Retinal pigment epithelial cell (primary cell): ENCODE measurements around the gene SLFN12.
A peak's percentile ranks its signal among the peaks of the same experiment; 100 is the strongest.

Experiments
- DNase-seq: peaks from one replicate; pipeline ENCODE4 v3.0.0-alpha.2; 2010; ENCODE audit warnings: low read depth
- H3K4me3 ChIP-seq: 2 replicates; pipeline ENCODE4 v1.5.1; 2011; ENCODE audit warnings: mild to moderate bottlenecking, low read length, control low read depth, moderate library complexity
- TF ChIP-seq, protein P1 (sequence below): conservative IDR thresholded peaks from 2 replicates; pipeline ENCODE4 v1.5.1; 2011; ENCODE audit warnings: low read depth, low read length, control low read depth, inconsistent platforms

Gene SLFN12

DNA sequence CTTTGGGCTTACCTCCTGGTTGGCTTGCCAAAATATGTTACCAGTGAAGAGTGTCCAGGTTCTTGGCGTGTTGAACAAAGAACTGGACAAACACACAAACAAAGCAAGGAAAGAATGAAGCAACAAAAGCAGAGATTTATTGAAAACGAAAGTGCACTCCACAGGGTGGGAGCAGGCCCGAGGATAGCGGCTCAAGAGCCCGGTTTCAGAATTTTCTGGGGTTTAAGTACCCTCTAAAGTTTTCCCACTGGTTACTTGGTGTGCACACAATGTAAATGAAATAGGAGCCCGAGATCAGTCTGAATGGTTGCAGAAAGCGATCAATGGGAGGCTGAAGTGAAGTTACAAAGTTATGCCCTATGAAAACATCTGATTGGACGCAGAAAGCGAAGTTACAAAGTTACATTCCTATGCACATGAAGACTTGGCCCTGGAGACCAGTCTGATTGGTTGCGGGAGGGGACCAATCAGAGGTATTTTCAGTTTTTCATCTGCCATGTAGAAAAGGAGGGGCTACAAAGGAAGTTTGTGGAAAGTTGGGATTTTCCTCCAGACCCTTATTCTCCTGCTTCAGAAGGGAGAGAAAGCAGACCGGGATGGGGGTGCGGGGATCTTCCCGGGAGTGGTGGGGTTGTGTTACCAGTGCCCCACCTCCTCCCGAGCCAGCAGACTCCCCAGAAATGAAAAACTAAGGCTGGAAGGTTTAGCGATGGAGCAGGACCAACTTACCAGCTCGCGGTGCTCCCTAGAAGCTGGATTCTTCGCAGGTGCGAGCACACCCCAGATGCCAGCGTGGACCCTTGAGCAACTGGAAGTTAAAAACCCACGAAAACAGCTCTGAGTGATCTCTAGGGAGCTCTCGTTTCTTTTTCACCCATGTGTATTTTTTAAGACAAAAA, at the start of gene SLFN12:
Gene SLFN12 (minus strand): TSS at position 325 of the 899 bp plus-strand sequence. CDS start 9,472 bp downstream, outside the sequence.
- TF ChIP-seq, protein P1, sequence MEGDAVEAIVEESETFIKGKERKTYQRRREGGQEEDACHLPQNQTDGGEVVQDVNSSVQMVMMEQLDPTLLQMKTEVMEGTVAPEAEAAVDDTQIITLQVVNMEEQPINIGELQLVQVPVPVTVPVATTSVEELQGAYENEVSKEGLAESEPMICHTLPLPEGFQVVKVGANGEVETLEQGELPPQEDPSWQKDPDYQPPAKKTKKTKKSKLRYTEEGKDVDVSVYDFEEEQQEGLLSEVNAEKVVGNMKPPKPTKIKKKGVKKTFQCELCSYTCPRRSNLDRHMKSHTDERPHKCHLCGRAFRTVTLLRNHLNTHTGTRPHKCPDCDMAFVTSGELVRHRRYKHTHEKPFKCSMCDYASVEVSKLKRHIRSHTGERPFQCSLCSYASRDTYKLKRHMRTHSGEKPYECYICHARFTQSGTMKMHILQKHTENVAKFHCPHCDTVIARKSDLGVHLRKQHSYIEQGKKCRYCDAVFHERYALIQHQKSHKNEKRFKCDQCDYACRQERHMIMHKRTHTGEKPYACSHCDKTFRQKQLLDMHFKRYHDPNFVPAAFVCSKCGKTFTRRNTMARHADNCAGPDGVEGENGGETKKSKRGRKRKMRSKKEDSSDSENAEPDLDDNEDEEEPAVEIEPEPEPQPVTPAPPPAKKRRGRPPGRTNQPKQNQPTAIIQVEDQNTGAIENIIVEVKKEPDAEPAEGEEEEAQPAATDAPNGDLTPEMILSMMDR = no peak

DNA sequence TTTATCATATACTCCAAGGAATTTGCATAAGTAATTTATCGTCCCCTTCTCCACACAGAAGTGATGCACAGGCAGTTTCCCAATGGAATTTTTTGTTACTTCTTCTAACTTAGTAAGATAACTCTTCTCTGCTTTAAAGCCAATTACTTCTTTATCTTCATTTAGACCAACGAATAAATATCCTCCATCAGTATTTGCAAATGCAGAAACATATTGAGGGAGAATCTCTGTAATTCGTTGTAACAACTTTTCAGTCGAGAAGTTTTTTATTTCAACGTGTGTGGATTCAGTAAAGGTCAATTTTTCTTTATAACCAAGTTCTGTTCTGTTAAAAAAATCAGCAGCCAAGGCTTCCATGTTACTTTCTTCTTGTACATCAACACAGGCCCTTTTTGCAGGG, 47.0 kb upstream of the SLFN12 start:
- no peak overlapping the region for H3K4me3 ChIP-seq
- TF ChIP-seq, protein P1 = no peak
- DNase-seq = no peak

More for the DNA sequence above, at the start of gene SLFN12:
- peak; percentile 66 for DNase-seq
- H3K4me3 ChIP-seq = peak within 1 kb of the TSS; percentile 55

- H3K4me3 ChIP-seq = no peak overlapping the region
- no peak for DNase-seq
- TF ChIP-seq, protein P1 = no peak
These were observed 44.9 kb upstream of the SLFN12 start for GRCh38 chr17:35477248-35477647.

GRCh38 chr17:35476283-35476820, 44.1 kb upstream of the SLFN12 start:
- TF ChIP-seq, protein P1 = no peak
- no peak for DNase-seq
- no peak overlapping the region for H3K4me3 ChIP-seq

DNA sequence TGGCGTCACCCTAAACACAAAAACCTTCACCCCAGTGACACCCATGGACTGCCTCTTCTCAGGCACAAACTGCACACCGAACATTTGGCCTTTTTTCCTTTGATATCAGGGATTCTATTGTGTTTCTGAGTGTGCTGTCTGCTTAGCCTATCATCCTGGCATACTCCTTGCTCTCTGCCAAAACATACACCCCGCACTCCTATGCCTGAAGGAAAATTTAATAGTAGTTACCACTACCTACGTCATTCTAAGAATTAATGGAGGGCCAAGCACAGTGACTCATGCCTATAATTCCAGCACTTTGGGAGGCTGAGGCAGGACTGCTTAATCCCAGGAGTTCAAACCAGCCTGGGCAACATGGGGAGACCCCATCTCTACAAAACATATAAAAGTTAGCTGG, 36.2 kb upstream of the SLFN12 start:
- TF ChIP-seq, protein P1 = no peak
- DNase-seq = no peak
- no peak overlapping the region for H3K4me3 ChIP-seq

DNA sequence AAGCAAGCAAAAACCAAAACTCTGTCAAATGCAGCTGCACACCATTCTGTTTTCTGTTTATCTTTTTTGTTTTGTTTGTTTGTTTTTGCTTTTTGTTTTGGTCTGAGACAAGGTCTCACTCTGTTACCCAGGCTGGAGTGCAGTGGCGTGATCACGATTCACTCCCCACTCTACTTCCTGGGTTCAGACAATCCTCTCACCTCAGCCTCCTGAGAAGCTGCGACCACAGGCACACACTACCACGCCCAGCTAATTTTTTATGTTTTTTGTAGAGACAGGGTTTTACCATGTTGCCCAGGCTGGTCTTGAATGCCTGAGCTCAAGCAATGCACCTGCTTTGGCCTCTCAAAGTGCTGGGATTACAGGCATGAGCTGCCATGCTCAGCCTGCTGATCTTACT, 35.5 kb upstream of the SLFN12 start:
- DNase-seq = no peak
- H3K4me3 ChIP-seq = no peak overlapping the region
- TF ChIP-seq, protein P1 = no peak
